DMS153 treated with DMSO at 0.1 percent for 48 hours (cell line): ENCODE measurements around the gene CETN3.

Source experiments
- DNase-seq: peaks from one replicate; lab custom pipeline; 2025; ENCODE audit not compliant: unreplicated experiment; lab: John Stamatoyannopoulos, UW

The CETN3 gene

DNA sequence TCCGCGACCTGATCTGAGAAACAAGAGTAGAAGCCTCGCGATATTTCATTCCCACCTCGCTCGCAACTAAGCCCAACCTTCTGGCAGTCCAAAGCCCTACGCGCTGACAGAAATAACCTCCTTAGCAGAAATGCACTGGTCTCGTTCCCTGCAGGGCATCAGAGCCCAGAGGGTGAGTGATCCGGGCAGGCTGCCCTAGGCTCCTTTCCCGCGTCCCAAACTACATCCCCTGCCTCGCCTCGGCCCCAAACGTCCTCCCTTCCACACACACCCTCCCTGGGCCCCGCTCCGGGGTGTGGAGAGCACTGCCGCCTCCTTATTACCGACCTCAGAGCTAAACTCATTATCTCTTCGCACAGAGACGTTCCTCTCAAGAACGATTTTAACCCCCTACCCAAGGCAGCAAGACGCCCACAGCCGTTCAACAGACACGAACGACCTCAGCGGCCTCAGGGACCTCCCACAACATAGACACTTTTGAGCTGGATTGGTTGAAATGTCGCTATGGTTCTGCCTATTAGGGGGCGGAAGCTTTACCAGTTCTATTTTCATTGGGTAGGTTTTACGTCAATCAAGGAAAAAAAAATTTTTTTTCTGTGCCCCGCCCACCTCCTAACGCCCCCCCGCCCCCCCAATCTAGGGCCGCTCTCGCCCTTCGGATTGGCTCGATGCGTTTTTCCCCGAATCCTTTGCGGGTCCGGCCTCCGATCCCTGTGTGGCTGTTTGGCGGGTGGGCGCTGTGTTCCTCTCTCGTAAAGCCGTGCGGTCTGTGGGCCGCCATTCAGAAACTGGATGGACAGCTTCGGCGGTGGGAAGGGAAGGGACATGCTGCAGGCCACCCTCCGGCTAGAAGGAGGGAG, at the start of gene CETN3:
CETN3 (minus strand) TSS at position 439 of the 860 bp plus-strand sequence; CDS start at position 344, 95 bp downstream.
- DNase-seq = peak; percentile 71

DNA sequence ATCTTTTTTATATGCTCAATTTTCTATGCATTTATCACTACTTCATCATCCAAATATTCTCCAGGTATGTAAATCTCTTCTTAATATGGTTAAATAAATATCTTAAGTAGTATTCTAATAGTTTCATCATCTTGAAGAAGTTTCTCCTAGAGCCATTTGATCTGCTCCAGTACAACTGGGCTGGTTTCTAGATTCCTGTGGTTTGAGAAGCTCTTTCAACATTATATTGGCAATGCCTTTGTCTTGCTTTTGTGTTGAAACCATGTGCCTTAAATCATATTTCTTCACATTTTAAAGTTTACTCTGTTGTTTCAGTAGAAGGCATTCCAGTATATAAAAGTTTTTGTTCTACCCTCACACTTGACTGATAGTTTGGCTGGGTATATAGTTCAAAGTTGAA, 37.4 kb upstream of the CETN3 start:
- DNase-seq = no peak

DNA sequence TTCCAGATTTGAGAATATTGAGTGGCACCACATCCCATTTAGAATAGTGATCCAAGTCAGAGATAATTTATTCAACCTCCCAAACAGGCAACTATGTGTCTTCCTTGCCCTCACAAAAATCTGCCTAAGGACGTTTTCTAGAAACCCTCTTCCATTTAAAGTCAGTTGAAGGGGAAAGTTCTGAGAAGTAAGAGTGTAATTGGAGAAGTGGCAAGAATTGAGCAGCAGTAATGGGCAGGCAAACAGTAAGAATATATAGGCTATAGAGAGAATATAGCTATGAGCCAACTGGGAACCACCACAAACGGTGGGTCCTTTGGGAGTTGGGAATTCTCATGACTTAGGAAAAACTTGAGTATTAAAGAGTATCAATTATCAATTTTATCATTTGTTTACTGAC, 31.1 kb upstream of the CETN3 start:
- no peak for DNase-seq

DNA sequence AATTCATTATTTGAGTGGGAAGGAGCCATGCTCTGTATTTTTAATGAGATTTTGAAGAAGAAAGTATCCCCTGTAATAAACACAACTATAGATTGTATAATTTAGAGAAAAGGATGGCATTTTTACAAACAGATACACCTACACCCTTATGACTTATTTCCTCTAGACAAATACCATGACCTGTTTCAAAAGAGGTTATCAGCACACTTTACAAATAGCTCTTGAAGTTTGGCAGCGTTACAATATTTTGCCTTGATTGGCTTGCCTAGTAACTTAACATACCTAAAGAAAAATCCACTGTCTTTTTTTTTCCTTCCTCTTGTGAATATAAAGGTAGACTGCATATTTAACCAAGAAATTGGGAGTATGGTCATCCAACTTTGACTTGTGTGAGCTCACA, 28.5 kb upstream of the CETN3 start:
- no peak for DNase-seq

DNA sequence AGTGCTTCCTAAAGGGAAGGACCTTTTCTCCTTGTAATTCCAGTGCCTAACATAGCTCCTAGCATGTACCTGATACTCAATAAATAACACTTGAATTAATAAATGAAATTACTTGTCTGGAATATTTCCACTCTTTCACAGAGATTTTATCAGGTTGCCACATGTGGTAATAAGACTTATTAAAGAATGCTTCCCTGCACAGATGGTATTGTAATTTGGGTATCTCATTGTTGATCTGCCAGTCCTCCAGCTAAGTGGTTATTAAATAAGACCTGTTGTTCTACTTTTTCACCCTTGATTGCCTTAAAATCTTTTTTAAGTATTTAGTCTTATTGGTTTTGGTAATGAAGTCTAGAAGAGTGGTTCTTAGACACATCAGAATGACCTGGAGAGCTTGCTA, 28.1 kb upstream of the CETN3 start:
- no peak for DNase-seq

DNA sequence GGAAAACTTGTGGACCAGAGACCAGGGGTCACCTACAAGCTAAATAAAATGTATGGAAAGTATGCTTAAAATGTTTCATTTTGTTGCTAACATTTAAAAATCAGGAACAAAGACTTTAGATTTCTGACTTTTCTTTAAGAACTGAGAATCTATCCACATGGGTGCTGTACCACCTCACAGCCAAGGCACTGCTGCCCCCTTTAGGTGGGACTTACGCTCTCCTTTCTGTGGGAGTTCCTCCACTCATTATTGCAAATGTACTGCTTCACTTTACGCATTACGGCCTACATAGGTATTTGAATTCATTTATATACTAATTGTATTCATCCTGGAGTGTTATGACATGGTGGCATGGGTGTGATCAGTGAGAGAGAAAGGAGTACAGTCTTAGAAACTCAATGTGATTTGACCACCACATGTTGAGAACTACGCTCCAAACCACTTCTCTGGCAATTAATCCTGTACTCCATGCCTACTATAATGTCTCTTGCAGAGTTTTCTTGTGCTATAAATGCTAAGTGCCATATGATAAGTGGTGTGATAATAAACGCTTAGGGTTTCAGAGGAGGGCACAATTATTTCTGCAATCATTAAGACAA, 24.7 kb upstream of the CETN3 start:
- DNase-seq = no peak

DNA sequence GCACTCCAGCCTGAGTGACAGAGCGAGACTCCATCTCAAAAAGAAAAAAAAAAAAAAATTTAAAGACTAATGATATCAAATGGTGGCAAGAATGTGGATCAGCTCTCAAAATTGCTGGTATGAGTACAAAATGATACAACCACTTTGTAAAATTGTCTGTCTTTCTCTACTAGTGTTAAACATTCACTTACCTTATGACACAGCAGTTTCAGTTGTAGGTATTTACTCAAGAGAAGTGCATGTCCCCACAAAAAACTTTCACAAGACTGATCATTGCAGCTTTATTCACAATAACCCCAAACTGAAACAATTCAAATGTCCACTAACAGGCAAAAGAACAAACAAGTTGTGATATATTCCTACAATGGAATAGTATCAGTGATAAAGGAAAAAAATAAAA, 14.7 kb upstream of the CETN3 start:
- no peak for DNase-seq

DNA sequence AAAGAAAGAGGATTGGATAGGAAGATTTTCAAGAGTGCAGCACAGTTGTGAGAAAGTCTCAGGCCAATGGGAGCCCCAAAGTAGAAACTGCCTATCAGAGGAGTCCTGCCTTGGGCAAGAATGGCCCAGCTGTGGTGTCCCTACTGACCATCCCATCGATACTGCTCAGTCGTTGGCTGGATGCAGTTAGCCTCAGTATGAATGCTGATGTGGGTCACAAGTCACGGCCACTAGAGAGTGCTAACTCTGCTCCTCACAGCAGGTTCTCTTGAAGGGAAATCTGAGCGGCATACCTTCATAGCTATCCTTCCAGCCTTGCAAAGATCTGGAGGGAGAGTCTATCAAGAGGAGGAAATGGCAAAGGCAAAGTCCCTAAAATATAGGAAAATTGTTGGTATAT, 11.6 kb upstream of the CETN3 start:
- DNase-seq = no peak

DNA sequence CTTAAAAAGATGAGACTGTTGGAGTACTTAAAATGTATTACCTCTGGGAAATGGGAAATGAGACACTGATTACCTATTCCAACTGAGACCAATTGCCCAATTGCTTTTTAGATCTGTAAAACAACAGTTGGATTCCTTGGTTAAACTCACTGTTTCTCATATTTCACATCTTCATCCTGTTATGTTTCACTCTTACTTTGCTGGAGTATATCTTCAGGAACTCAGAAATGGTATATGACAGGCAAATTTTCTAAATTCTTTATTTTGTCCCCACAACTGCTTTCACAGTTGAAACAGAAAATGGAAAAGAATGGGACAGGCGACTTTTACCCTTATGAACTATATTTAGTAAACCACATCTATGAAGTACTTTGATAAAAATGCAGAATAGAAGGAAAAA, 8.7 kb upstream of the CETN3 start:
- no peak for DNase-seq

DNA sequence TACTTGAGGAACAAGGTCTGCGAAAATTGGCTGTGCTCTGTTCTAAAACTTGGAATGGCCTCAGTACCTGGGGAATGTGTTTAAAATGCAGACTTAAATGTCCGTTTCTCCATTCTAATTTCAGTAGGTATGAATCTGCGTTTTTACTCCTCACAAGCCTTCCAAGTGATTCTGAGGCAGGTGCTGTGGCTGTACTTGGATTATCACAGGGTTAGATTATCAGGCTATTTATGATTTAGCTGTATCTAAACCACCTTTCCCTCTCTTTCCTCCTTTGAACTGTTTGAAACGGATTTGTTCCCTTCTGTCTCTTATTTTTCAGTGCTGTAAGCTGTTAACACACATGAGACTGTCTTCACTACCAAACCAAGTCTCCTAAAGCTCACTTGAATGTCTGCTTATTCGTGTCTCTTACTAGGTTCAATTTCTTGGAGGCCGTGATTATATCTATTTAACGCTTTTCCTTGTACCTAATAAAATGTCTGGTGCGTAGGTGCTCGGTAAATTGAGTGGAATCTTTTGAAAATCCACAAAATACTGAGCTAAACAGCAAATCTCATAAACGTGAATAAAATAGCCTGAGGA, 714 bp upstream of the CETN3 start:
- DNase-seq = peak; percentile 2

DNA sequence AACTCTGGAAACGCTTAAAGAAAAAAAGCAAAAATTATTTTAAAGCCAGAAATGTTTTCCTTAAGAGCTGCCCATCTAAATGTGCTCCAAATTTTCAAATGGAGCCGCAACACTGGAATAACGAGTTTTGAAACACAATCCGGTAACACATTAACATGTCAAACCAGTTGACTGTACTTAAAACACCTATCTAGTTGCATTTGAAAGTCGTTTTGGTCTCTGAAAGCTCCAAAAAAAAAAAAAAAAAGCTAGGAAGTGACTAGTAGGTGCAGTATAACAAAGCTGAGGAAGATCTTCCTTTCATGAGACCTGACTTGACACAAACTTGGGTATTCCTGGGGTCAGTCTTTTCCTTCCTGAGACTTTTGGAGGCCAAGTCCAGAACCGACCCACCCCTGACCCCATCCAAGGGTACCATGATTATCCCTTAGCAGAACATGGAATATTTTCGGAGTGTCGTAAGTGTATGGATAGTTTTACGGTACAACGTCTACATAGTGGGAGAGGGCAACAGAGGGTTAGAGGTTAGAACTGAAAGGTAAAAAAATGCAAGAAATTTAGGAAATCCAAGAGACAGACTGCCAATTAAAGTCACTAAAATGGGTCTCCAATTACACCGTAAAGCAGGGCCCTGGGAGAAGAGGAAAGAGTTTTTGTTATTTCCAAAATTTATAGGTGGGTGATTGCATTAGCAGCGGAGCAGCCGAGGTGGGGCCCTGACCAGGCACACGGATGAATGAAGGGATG, 812 bp downstream of the CETN3 start:
- DNase-seq = no peak

DNA sequence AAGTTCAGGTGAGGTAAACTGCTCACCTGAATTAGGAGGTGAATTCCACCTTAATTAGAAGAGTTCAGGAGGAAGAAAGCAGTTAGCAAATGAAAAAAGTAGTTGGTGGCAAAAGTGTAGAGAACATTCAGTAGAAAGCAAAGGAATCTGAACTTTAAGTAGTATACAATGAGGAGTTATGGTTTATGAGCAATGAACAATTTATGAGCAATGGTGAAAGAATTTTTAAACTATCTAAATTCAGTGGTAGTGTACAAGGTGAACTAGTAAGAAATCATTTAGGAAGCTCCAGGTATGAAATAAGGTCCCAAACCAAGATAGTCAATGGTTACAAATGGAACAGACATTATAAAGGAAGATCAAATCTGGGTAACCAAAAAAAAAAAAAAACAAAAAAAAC, 3.1 kb downstream of the CETN3 start:
- no peak for DNase-seq

DNA sequence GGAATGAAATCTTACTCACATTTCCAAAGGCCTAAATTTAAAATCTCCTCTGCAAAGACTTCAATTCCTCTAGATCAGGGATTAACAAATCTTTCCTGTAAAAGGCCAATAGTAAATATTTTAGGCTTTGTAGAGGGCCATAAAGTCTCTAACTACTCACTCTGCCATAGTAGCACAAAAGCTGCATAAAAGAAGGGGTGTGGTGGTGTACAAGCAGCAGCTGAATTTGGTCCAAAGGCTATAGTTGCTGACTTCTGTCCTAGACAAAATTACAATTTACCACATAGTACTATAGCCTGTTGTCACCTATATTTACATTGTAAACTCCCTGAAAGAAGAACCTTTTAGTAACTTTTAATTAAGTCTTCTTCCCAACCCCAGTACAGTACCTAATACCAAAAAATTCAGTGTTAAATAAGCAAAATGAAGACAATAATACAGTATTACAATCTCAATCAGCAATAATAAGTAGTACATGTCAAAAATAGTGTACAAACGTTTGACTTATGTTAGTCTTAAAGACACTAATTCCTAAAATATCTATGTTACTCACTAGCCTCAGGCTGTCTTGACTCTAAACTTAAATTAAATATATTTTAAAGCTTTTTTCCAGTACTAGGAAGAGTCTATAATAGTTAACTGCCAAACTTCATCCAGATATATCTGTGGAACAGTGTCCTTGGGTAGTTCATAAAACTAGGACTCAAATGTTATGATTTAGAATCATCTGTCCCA, 6.9 kb downstream of the CETN3 start:
- no peak for DNase-seq

DNA sequence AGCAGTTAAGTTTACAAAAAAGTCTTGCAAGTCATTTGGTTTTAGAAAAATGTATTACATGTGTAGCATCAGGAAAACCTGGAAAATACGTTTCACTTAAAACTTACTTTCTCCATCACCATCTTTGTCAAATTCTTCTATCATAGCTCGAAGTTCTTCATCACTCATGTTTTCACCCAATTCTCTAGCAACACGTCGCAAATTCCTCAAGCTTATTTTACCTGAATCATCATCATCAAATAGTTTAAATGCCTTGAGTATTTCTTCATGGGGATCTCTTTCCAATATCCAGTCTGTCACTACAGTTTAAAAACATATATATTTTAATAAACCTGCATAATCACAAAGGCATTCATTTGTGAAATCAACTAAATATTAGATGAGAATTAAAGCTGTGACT, 10.3 kb downstream of the CETN3 start:
- no peak for DNase-seq

DNA sequence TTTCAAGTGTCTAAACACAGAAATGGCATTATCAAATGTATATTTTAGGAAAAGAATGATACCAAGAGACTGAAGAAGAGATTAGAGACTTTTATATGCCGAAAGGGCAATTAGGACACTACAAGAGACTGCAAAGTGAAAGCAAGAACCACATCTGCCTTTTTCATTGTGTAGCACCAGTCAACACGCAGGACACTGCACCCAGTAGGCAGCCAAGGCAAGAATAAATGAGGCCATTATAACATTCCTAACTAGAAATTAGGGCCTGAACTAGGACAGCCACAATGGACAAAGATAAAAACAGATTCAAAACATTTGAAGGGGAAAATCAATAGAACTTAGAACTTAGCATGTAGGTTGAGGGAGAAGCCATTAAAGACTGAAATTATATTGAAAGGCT, 10.8 kb downstream of the CETN3 start:
- no peak for DNase-seq

DNA sequence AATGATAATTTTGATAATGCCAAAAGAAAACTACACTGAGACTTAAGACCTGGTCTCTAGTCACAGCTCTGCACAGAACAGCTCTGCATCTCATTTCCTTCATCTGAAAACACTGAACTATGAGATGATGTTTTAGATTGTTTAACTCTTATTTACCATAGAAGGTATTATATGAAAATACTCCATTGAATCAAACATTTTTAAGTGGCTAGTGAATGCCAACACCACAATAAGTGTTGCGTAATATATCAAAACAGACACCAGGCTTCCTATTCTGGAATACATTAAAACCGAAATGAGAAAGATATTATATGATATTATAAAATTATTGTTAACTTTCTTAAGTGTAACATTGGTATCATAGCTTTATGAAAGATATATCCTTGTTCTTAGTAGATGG, 14.6 kb downstream of the CETN3 start:
- DNase-seq = no peak

DNA sequence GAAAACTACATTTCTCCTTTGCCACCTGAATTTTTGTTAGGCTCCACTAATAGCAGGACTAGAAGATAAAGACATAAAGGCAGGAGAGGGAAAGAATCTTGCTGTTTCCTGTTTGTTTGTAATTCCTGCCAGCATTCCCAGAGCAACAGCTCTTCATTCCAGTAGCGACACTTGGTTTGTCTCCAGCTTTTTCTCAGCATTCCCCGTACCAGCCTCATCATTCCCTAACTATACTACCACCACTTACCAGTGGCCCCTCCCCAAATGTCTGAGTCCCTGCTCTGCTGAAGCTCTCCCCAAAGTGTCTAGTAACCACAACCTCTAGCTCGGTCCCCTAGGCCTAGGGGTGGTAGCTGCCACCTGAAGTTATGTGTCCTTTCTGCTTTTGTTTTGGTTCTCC, 18.6 kb downstream of the CETN3 start:
- DNase-seq = no peak

DNA sequence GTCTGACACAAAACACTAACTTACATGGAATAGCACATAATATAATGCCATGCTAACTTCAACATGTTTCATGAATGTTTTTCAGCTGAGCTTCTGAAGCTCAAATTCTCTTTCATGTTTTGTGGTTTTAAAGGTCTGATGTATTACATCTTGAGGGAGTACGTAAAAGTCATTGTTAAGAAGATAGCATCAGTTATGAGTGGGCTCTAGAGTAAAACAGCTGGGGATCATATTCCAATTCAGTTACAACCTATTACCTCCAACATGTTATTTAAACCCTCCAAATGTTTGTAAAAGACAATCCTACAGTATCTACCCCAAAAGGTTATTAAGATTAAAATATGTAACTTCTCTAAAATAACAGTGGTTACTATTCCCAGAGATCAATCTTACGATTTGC, 19.2 kb downstream of the CETN3 start:
- no peak for DNase-seq

DNA sequence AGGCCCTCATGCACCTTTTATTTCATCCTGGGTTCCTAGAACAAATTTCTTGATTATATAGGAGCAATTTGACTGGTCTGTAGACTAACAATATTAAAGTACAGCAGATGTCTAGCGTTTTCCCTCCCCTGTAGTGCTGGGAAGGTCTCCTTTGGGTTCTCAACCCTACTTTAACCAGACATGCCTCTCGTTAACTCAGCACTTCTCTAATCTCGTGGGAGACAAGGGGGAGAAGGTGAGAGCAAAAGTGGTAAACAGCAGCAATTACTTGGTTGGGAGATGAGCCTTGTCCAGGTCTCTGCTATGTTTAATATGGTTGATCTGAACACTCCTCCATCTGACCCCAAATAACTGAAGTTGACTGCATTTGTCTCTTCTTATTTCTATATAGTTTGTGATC, 22.0 kb downstream of the CETN3 start:
- no peak for DNase-seq

DNA sequence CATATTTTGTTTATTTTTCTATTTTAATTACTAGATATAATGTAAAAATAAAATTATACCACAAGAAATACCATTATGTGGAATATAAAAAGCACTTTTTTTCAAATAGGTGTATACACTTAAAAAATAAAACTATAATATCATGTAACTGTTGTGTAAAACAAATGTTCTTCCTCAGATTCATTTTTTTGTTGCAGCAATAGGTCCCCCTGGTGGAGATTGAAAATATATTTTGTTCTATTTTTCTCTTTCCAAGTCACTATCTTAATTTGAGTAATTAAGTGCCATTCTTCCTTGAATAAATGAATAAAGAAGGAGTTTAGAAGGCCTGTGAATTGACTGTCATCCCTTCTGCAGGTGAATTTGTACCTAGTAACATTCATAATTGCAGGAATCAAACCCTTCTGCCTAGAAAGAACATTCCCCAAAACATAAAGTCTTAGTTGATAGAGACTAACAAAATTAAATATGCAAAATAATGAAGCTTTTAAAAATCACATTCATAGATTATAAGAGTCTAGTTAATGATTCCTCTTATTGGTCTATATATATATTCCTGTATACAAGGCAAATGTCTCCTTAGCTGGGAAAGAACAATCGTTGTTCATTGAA, 23.4 kb downstream of the CETN3 start:
- DNase-seq = no peak

DNA sequence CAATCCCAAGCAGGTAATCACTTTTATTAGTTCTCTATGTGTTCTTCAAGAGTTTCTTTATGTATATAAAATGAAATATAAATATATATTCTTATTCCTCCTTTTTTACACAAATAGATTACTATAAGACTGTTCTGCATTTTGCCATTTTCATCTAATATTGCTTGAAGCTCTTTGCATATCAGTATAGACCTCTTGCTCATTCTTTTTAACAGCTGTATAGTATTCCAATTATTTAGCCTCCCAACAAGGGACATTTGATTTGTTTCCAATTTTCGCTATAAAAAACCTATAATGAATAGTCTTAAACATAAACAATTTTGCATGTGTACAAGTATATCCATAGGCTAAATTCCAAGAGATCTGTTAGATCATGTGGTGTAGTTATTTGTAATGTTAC, 25.2 kb downstream of the CETN3 start:
- DNase-seq = no peak
